ENCODE measurements around the gene CERS6. TPM values are rescaled to one million over a fixed set of nuclear protein-coding genes. Genes with fewer than 3 reads are reported as not detected.

The CERS6 gene
- total RNA-seq, 1 experiment from 2014 or later, result 17.3 TPM

DNA sequence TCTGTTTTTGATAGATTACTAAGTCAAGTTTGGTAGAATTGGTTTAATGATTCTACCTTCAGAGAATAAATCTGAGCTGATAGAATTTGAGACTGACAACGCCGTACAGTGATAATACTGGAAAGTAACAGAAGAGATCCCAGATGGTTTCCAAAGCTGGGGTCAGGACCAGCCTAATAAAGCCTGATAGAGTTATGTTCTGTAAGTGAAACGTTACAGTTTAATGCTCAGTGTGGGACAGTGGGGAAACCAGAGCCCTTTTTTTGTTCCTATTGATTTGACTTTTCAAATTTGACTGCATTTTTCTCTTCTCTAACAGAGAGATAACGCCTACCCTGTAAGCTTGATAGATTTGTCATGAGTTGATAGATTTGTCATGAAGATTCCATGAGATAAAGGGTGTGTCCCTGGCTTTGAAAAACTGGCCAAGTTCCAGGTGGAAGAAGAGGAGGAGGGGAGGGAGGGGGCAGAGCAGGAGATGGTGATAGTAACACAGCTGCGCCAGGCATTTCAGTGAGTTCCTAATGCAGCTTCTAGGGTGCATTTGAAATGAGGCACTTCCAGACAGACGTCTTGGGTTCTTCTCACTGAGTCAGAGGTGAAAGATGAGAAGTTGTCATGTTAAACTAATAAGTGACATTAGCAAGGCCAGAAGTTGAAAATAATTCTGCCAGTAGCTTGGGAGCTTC is 65.1 kb downstream of the CERS6 start:
- peak; percentile 13; the same call in 1 of the 2 replicates for ATAC-seq
- CTCF ChIA-PET, result interaction anchor here (1.0 kb wide), 1 partner anchor 27 kb away, joined by 5 read pairs; no protein-coding TSS in a partner anchor
- DNase-seq (ENCODE audit: low spot score), result no peak
- Mint-ChIP-seq H3K9me3 (no peaks in the 10 kb centered on the region), H3K36me3 (no peaks in the 10 kb centered on the region), H3K4me3 (no peak overlapping the region), H3K27me3 (ENCODE audit: low read depth) (no peaks in the 10 kb centered on the region), H3K27ac (peak overlapping the region; percentile 4; the same call in 1 of the 2 replicates), H3K4me1 (peaks cover 58% of the 10 kb centered on the region)
- TF ChIP-seq ZNF138 (CRISPR knock-in tag; conservative IDR thresholded peaks at IDR 0.05), result no peak
- no peak for TF ChIP-seq OVOL2 (CRISPR knock-in tag; IDR thresholded peaks at IDR 0.05; ENCODE audit: borderline replicate concordance)
- no peak for TF ChIP-seq ZNF416 (CRISPR knock-in tag; IDR thresholded peaks at IDR 0.05)
- TF ChIP-seq FOXJ3 (CRISPR knock-in tag; IDR thresholded peaks at IDR 0.05; ENCODE audit: borderline replicate concordance), result no peak
- TF ChIP-seq ZNF232 (CRISPR knock-in tag; IDR thresholded peaks at IDR 0.05), result no peak
- no peak for TF ChIP-seq FOXK1 (CRISPR knock-in tag; IDR thresholded peaks at IDR 0.05)
- TF ChIP-seq TEAD4 (CRISPR knock-in tag; IDR thresholded peaks at IDR 0.05), result no peak
- TF ChIP-seq, protein P1, sequence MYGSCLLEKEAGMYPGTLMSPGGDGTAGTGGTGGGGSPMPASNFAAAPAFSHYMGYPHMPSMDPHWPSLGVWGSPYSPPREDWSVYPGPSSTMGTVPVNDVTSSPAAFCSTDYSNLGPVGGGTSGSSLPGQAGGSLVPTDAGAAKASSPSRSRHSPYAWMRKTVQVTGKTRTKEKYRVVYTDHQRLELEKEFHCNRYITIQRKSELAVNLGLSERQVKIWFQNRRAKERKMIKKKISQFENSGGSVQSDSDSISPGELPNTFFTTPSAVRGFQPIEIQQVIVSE (CRISPR knock-in tag; IDR thresholded peaks at IDR 0.05; ENCODE audit: borderline replicate concordance), result no peak
- TF ChIP-seq ZNF121 (CRISPR knock-in tag; IDR thresholded peaks at IDR 0.05), result no peak
- no peak for TF ChIP-seq IRF2 (CRISPR knock-in tag; IDR thresholded peaks at IDR 0.05; ENCODE audit: borderline replicate concordance, low read depth)
- TF ChIP-seq GTF2I (CRISPR knock-in tag; conservative IDR thresholded peaks at IDR 0.05), result no peak
- no peak for TF ChIP-seq ZNF219 (CRISPR knock-in tag; IDR thresholded peaks at IDR 0.05; ENCODE audit: borderline replicate concordance)
- TF ChIP-seq MYBL2 (CRISPR knock-in tag; IDR thresholded peaks at IDR 0.05), result no peak
- TF ChIP-seq, protein P2, sequence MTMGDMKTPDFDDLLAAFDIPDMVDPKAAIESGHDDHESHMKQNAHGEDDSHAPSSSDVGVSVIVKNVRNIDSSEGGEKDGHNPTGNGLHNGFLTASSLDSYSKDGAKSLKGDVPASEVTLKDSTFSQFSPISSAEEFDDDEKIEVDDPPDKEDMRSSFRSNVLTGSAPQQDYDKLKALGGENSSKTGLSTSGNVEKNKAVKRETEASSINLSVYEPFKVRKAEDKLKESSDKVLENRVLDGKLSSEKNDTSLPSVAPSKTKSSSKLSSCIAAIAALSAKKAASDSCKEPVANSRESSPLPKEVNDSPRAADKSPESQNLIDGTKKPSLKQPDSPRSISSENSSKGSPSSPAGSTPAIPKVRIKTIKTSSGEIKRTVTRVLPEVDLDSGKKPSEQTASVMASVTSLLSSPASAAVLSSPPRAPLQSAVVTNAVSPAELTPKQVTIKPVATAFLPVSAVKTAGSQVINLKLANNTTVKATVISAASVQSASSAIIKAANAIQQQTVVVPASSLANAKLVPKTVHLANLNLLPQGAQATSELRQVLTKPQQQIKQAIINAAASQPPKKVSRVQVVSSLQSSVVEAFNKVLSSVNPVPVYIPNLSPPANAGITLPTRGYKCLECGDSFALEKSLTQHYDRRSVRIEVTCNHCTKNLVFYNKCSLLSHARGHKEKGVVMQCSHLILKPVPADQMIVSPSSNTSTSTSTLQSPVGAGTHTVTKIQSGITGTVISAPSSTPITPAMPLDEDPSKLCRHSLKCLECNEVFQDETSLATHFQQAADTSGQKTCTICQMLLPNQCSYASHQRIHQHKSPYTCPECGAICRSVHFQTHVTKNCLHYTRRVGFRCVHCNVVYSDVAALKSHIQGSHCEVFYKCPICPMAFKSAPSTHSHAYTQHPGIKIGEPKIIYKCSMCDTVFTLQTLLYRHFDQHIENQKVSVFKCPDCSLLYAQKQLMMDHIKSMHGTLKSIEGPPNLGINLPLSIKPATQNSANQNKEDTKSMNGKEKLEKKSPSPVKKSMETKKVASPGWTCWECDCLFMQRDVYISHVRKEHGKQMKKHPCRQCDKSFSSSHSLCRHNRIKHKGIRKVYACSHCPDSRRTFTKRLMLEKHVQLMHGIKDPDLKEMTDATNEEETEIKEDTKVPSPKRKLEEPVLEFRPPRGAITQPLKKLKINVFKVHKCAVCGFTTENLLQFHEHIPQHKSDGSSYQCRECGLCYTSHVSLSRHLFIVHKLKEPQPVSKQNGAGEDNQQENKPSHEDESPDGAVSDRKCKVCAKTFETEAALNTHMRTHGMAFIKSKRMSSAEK (CRISPR knock-in tag; IDR thresholded peaks at IDR 0.05; ENCODE audit: borderline replicate concordance), result no peak
- TF ChIP-seq, protein P3, sequence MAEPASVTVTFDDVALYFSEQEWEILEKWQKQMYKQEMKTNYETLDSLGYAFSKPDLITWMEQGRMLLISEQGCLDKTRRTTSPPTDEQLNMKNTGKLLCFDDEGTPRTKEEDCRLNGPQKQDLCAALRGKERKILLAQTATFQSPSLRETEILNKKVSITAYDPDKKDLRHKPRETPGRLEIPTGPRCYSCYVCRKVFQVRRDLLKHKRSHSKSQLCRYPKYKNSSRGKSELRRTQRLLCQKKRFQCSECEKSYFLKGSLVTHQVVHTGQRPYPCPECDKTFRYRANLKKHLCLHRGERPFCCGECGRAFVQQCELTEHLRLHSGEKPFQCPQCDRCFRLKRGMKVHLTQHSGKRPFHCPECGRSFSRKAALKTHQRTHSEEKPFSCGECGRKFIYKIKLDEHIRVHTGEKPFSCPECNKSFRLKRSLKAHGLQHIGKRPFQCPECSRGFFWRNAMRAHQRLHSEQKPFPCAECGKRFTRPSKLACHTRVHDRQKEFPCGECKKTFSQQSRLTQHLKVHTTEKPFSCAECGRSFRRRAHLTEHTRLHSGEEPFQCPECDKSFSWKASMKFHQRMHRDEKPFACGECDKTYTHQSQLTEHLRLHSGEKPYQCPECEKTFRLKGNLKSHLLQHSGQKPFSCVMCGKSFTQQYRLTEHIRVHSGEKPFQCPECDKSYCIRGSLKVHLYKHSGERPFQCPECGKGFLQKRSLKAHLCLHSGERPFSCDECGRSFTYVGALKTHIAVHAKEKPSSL (CRISPR knock-in tag; conservative IDR thresholded peaks at IDR 0.05), result no peak
- TF ChIP-seq NFE2L1 (CRISPR knock-in tag; IDR thresholded peaks at IDR 0.05), result no peak
- TF ChIP-seq, protein P4, sequence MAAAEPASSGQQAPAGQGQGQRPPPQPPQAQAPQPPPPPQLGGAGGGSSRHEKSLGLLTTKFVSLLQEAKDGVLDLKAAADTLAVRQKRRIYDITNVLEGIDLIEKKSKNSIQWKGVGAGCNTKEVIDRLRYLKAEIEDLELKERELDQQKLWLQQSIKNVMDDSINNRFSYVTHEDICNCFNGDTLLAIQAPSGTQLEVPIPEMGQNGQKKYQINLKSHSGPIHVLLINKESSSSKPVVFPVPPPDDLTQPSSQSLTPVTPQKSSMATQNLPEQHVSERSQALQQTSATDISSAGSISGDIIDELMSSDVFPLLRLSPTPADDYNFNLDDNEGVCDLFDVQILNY (CRISPR knock-in tag; IDR thresholded peaks at IDR 0.05), result no peak
- TF ChIP-seq, protein P5, sequence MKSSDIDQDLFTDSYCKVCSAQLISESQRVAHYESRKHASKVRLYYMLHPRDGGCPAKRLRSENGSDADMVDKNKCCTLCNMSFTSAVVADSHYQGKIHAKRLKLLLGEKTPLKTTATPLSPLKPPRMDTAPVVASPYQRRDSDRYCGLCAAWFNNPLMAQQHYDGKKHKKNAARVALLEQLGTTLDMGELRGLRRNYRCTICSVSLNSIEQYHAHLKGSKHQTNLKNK (CRISPR knock-in tag; IDR thresholded peaks at IDR 0.05), result no peak
- no peak for TF ChIP-seq TCF7 (CRISPR knock-in tag; IDR thresholded peaks at IDR 0.05; ENCODE audit: low read depth)
- TF ChIP-seq MXD4 (CRISPR knock-in tag; IDR thresholded peaks at IDR 0.05; ENCODE audit: borderline replicate concordance), result no peak
- POLR2A ChIA-PET, result no interaction called here

All from WTC11 (cell line).